Measurements from ENCODE around the gene RNF32. TPM values are rescaled to one million over a fixed set of nuclear protein-coding genes. Genes with fewer than 3 reads are reported as not detected.

The RNF32 gene
- total RNA-seq, 4 donors from 2014 or later: 0.42 to 6.0 (median 1.5) TPM; not detected in 1

GRCh38 chr7:156682928-156683327 is 42.4 kb downstream of the RNF32 start:
- no peaks in the 10 kb centered on the region for H3K4me1 ChIP-seq
- no peak for TF ChIP-seq EP300 (IDR thresholded peaks at IDR 0.05)
- no peak for TF ChIP-seq CTCF (IDR thresholded peaks at IDR 0.05)
- TF ChIP-seq POLR2A (IDR thresholded peaks at IDR 0.05): no peak
- H3K36me3 ChIP-seq: peaks cover 0 to 65% (median 2%) of the 10 kb centered on the region in 3 donors
- 87 to 90% methylated on average over 2 of the region's 2 CpGs for WGBS, 2 donors
- no peak for DNase-seq (ENCODE audit: low spot score in 2 of 2)
- no peak overlapping the region for H3K4me3 ChIP-seq
- no peaks in the 10 kb centered on the region for H3K9me3 ChIP-seq
- no peaks in the 10 kb centered on the region for H3K27me3 ChIP-seq
- no peak overlapping the region for H3K27ac ChIP-seq

GRCh38 chr7:156684251-156684650 is 43.7 kb downstream of the RNF32 start:
- Histone ChIP-seq H3K4me3 (no peak overlapping the region), H3K36me3 (peaks cover 0 to 52% (median 0%) of the 10 kb centered on the region in 3 donors), H3K27me3 (no peaks in the 10 kb centered on the region), H3K9me3 (no peaks in the 10 kb centered on the region), H3K27ac (no peak overlapping the region), H3K4me1 (no peaks in the 10 kb centered on the region)
- 86 to 88% methylated on average over 10 of the region's 10 CpGs for WGBS, 2 donors
- no peak for DNase-seq (ENCODE audit: low spot score in 2 of 2)
- TF ChIP-seq EP300 (IDR thresholded peaks at IDR 0.05) (no peak), CTCF (IDR thresholded peaks at IDR 0.05) (no peak), POLR2A (IDR thresholded peaks at IDR 0.05) (no peak)

- no peaks in the 10 kb centered on the region for H3K9me3 ChIP-seq
- no peak overlapping the region for H3K27ac ChIP-seq
- no peak overlapping the region for H3K4me3 ChIP-seq
- no peak for DNase-seq (ENCODE audit: low spot score in 2 of 2)
- H3K27me3 ChIP-seq: no peaks in the 10 kb centered on the region
- WGBS, 2 donors: 78 to 95% methylated on average over 4 of the region's 4 CpGs
- TF ChIP-seq CTCF (IDR thresholded peaks at IDR 0.05): no peak
- no peak for TF ChIP-seq EP300 (IDR thresholded peaks at IDR 0.05)
- no peak for TF ChIP-seq POLR2A (IDR thresholded peaks at IDR 0.05)
- peaks cover 0 to 48% (median 0%) of the 10 kb centered on the region in 3 donors for H3K36me3 ChIP-seq
- no peaks in the 10 kb centered on the region for H3K4me1 ChIP-seq
These were observed 44.1 kb downstream of the RNF32 start for GRCh38 chr7:156684661-156685060.

GRCh38 chr7:156691764-156692163 is 51.2 kb downstream of the RNF32 start:
- Histone ChIP-seq H3K4me3 (no peak overlapping the region), H3K27me3 (no peaks in the 10 kb centered on the region), H3K27ac (no peak overlapping the region), H3K36me3 (peaks cover 0 to 16% (median 0%) of the 10 kb centered on the region in 3 donors), H3K4me1 (no peaks in the 10 kb centered on the region), H3K9me3 (peaks cover 0 to 12% (median 0%) of the 10 kb centered on the region in 4 donors)
- no peak for DNase-seq (ENCODE audit: low spot score in 2 of 2)
- WGBS, 2 donors: 64 to 77% methylated on average over 5 of the region's 5 CpGs
- TF ChIP-seq POLR2A (IDR thresholded peaks at IDR 0.05) (no peak), EP300 (IDR thresholded peaks at IDR 0.05) (no peak), CTCF (IDR thresholded peaks at IDR 0.05) (no peak)

GRCh38 chr7:156692849-156693248 is 52.3 kb downstream of the RNF32 start:
- Histone ChIP-seq H3K36me3 (peaks cover 0 to 27% (median 0%) of the 10 kb centered on the region in 3 donors), H3K4me3 (no peak overlapping the region), H3K9me3 (peaks cover 0 to 23% (median 0%) of the 10 kb centered on the region in 4 donors), H3K27ac (no peak overlapping the region), H3K4me1 (no peaks in the 10 kb centered on the region), H3K27me3 (no peaks in the 10 kb centered on the region)
- no peak for DNase-seq (ENCODE audit: low spot score in 2 of 2)
- WGBS, 2 donors: 94 to 97% methylated on average over 1 of the region's 1 CpG
- no peak for TF ChIP-seq EP300 (IDR thresholded peaks at IDR 0.05)
- TF ChIP-seq POLR2A (IDR thresholded peaks at IDR 0.05): no peak
- no peak for TF ChIP-seq CTCF (IDR thresholded peaks at IDR 0.05)

Data from tibial nerve (tissue), 4 donors.